HT-29 (cell line): ENCODE data around the gene PTPRJ. TPM values are rescaled to one million over a fixed set of nuclear protein-coding genes. Genes with fewer than 3 reads are reported as not detected.
A peak's percentile ranks its signal among the peaks of the same experiment; 100 is the strongest.
"Not testable (repeated sequence)": the region's sequence is repeated elsewhere in the genome, so short reads cannot be mapped to it uniquely, and the experiment has no call there.

Experiments
- DNase-seq: peaks from one replicate; pipeline ENCODE4 v3.0.0-alpha.2; 2015; ENCODE audit warnings: low spot score
- total RNA-seq: library from RNA; depleted of rRNA; stranded (reverse); fragments of >200 nt; shearing (Covaris generic); gene quantifications from 2 replicates; pipeline ENCODE4 v1.2.3, GENCODE V29; 2014; rRNA removed

Gene PTPRJ
- 11.6 and 16.3 TPM in 2 replicates for total RNA-seq

GRCh38 chr11:47980088-47980906 is at the start of gene PTPRJ:
TSS of gene PTPRJ (plus strand) at chr11:47980559. CDS start at chr11:47980913, 354 bp downstream.
- peak; percentile 54 for DNase-seq

GRCh38 chr11:47932544-47932943 is 47.8 kb upstream of the PTPRJ start:
- no peak for DNase-seq

GRCh38 chr11:47933797-47934196 is 46.6 kb upstream of the PTPRJ start:
- DNase-seq: not testable (repeated sequence)

GRCh38 chr11:47938791-47939560 is 41.4 kb upstream of the PTPRJ start:
- no peak for DNase-seq

- DNase-seq: no peak
Measured at GRCh38 chr11:47940904-47941649, 39.3 kb upstream of the PTPRJ start.

GRCh38 chr11:47941907-47942558 is 38.3 kb upstream of the PTPRJ start:
- DNase-seq: no peak

- DNase-seq: no peak
Measured at GRCh38 chr11:47943721-47944586, 36.4 kb upstream of the PTPRJ start.

GRCh38 chr11:47944632-47945031 is 35.7 kb upstream of the PTPRJ start:
- no peak for DNase-seq

- peak; percentile 92 for DNase-seq
Measured at GRCh38 chr11:47946682-47947559, 33.4 kb upstream of the PTPRJ start.

GRCh38 chr11:47948137-47948536 is 32.2 kb upstream of the PTPRJ start:
- no peak for DNase-seq

GRCh38 chr11:47949001-47949675 is 31.2 kb upstream of the PTPRJ start:
- DNase-seq: not testable (repeated sequence)

- no peak for DNase-seq
Measured at GRCh38 chr11:47950396-47950795, 30.0 kb upstream of the PTPRJ start.

- not testable (repeated sequence) for DNase-seq
Measured at GRCh38 chr11:47951504-47951903, 28.9 kb upstream of the PTPRJ start.

GRCh38 chr11:47955061-47955755 is 25.2 kb upstream of the PTPRJ start:
- DNase-seq: no peak

GRCh38 chr11:47960015-47960414 is 20.3 kb upstream of the PTPRJ start:
- DNase-seq: no peak

GRCh38 chr11:47961383-47961782 is 19.0 kb upstream of the PTPRJ start:
- peak; percentile 31 for DNase-seq

- no peak for DNase-seq
Measured at GRCh38 chr11:47964546-47964945, 15.8 kb upstream of the PTPRJ start.
